Fibroblast of lung (primary cell): Measurements from ENCODE around the gene ATXN7L1. TPM values are rescaled to one million over a fixed set of nuclear protein-coding genes. Genes with fewer than 3 reads are reported as not detected.
A peak's percentile ranks its signal among the peaks of the same experiment; 100 is the strongest.

Experiments used
- DNase-seq, 2 donors: peaks; one replicate each; pipeline versions ENCODE4 v3.0.0 to v3.0.0-alpha.2; 2010; ENCODE audit warnings: low read depth in 2 of 2
- H2AFZ ChIP-seq: 2 replicates; pipeline ENCODE4 v1.5.1; 2012; ENCODE audit warnings: low read length, control low read depth, inconsistent platforms
- H3K27ac ChIP-seq: 2 replicates; pipeline ENCODE4 v1.5.1; 2011; ENCODE audit warnings: low read length, control low read depth; ENCODE audit not compliant: insufficient read depth
- H3K27me3 ChIP-seq: 2 replicates; pipeline ENCODE4 v1.5.1; 2011; ENCODE audit warnings: mild to moderate bottlenecking, low read length; ENCODE audit not compliant: control insufficient read depth, insufficient read depth
- H3K36me3 ChIP-seq: 2 replicates; pipeline ENCODE4 v1.5.1; 2011; ENCODE audit warnings: low read length; ENCODE audit not compliant: control insufficient read depth, insufficient read depth
- H3K4me1 ChIP-seq: 2 replicates; pipeline ENCODE4 v1.5.1; 2011; ENCODE audit warnings: low read length; ENCODE audit not compliant: control insufficient read depth, insufficient read depth; ENCODE audit errors: extremely low read depth
- H3K4me2 ChIP-seq: 2 replicates; pipeline ENCODE4 v1.5.1; 2011; ENCODE audit warnings: low read length, control low read depth; ENCODE audit not compliant: insufficient read depth; ENCODE audit errors: extremely low read depth
- H3K4me3 ChIP-seq, 4 experiments: fragments of 200-600 bp in 1 of 4; sonication (generic) in 1 of 4; replicated peaks in 1 of 4; 2 replicates each; pipeline ENCODE4 v1.5.1; 2011 to 2016; ENCODE audit warnings: low read length in 4 of 4, low read depth in 3 of 4, mild to moderate bottlenecking in 3 of 4, control low read depth in 2 of 4, inconsistent platforms in 1 of 4, mixed read lengths in 1 of 4; ENCODE audit not compliant: insufficient read depth in 1 of 4; ENCODE audit errors: control extremely low read depth in 1 of 4
- H3K79me2 ChIP-seq: 2 replicates; pipeline ENCODE4 v1.5.1; 2012; ENCODE audit warnings: mild to moderate bottlenecking, low read length, inconsistent platforms; ENCODE audit not compliant: control insufficient read depth, insufficient read depth
- H3K9ac ChIP-seq: 2 replicates; pipeline ENCODE4 v1.5.1; 2011; ENCODE audit warnings: mild to moderate bottlenecking, low read length, control low read depth; ENCODE audit not compliant: insufficient read depth
- H3K9me3 ChIP-seq: 2 replicates; pipeline ENCODE4 v1.5.1; 2012; ENCODE audit warnings: low read depth, low read length; ENCODE audit not compliant: control insufficient read depth, insufficient read depth
- H4K20me1 ChIP-seq: 2 replicates; pipeline ENCODE4 v1.5.1; 2011; ENCODE audit warnings: low read length; ENCODE audit not compliant: control insufficient read depth, insufficient read depth; ENCODE audit errors: extremely low read depth
- EZH2 ChIP-seq: IDR thresholded peaks from 2 replicates; pipeline ENCODE4 v1.5.1; 2012; ENCODE audit warnings: low read length, control low read depth, mild to moderate bottlenecking; ENCODE audit errors: missing control alignments
- polyA plus RNA-seq, 2 donors: library from polyadenylated mRNA; depleted of rRNA in 1 of 2; stranded (reverse) in 1 of 2; unstranded in 1 of 2; fragments of >200 nt; gene quantifications; 2 replicates each; pipeline ENCODE4 v1.2.1, GENCODE V29; 2011 to 2012; ENCODE audit warnings: missing spikeins in 1 of 2
- total RNA-seq: library from RNA; depleted of rRNA; stranded (reverse); fragments of >200 nt; gene quantifications from 2 replicates; pipeline ENCODE4 v1.2.1, GENCODE V29; 2014
- TF ChIP-seq, protein P1 (sequence below), 2 donors: IDR thresholded peaks in 1 of 2; conservative IDR thresholded peaks in 1 of 2; 1 replicate in 1 of 2; 2 replicates in 1 of 2; pipeline ENCODE4 v1.5.1; 2011 to 2012; ENCODE audit warnings: low read length in 2 of 2, control low read depth in 1 of 2, inconsistent platforms in 1 of 2, low read depth in 1 of 2, mild to moderate bottlenecking in 1 of 2

The ATXN7L1 gene
- total and polyA plus RNA-seq, 2 donors (not counting 1 experiment from before 2014, with no cell fraction given) = 5.1 to 9.4 TPM

- DNase-seq = peak in 1 of 2 donors; percentile 33
- Histone ChIP-seq H4K20me1 (no peaks in the 10 kb centered on the region), H2AFZ (no peak overlapping the region), H3K36me3 (no peaks in the 10 kb centered on the region), H3K9me3 (no peaks in the 10 kb centered on the region), H3K4me3 (no peak overlapping the region), H3K27me3 (no peaks in the 10 kb centered on the region), H3K79me2 (no peaks in the 10 kb centered on the region), H3K27ac (no peak overlapping the region), H3K4me1 (no peaks in the 10 kb centered on the region), H3K9ac (no peak overlapping the region), H3K4me2 (no peak overlapping the region)
- TF ChIP-seq EZH2 = no peak
- TF ChIP-seq, protein P1, sequence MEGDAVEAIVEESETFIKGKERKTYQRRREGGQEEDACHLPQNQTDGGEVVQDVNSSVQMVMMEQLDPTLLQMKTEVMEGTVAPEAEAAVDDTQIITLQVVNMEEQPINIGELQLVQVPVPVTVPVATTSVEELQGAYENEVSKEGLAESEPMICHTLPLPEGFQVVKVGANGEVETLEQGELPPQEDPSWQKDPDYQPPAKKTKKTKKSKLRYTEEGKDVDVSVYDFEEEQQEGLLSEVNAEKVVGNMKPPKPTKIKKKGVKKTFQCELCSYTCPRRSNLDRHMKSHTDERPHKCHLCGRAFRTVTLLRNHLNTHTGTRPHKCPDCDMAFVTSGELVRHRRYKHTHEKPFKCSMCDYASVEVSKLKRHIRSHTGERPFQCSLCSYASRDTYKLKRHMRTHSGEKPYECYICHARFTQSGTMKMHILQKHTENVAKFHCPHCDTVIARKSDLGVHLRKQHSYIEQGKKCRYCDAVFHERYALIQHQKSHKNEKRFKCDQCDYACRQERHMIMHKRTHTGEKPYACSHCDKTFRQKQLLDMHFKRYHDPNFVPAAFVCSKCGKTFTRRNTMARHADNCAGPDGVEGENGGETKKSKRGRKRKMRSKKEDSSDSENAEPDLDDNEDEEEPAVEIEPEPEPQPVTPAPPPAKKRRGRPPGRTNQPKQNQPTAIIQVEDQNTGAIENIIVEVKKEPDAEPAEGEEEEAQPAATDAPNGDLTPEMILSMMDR (conservative IDR thresholded peaks at IDR 0.05 in 1 of 2, IDR thresholded peaks at IDR 0.05 in 1 of 2; ENCODE audit: low read depth in 1 of 2, low read length in 2 of 2) = peak; percentile 52 to 75
Observed at GRCh38 chr7:105656922-105657521, 219.4 kb downstream of the ATXN7L1 start.

DNA sequence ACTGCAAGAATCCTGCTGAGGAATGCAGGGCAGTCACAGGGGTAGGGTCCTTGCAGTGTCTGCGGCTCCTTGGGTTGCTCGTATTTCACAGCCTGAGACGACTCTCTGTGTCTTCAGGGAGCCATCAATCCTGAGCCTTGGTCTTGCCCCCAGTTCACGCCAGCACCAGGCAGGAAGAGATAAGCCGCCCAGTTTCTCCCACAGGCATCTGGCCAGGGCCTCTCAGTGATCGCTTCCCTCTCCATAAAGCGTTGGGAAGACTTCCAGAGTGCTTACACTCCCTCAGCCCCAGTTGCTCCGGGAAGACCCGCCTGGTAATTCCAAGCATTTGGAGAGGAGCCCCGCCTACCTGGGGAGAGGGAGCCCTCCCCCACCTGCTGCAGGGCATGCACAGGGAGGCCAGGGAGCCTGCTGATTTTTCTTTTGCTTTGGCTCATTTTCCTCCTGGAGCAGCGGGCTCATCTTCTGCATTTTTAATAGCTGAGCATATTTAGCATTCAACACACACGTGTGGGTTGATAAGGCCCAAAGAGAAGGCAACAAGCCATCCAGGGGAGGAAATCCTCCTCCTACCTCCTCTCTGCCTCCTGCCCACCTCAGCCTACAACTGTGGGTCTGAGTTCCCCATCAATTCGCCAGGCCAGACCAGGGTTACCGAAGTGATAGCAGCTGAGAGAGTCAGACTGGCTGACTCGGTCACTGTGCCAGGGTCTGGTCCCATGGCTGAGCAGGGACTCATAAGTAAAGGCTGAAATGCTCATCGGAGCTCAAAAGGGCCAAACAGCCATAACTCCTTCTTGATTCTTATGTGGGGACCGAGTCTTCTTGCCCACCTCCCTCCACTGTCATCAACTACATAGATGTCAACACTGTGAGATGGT, 220.7 kb downstream of the ATXN7L1 start:
- H3K4me1 ChIP-seq = no peaks in the 10 kb centered on the region
- H3K27ac ChIP-seq = no peak overlapping the region
- no peak for TF ChIP-seq EZH2
- TF ChIP-seq, protein P1 (conservative IDR thresholded peaks at IDR 0.05 in 1 of 2, IDR thresholded peaks at IDR 0.05 in 1 of 2; ENCODE audit: low read depth in 1 of 2, low read length in 2 of 2) = no peak
- H3K36me3 ChIP-seq = no peaks in the 10 kb centered on the region
- H3K4me2 ChIP-seq = no peak overlapping the region
- no peaks in the 10 kb centered on the region for H3K27me3 ChIP-seq
- H3K4me3 ChIP-seq = no peak overlapping the region
- H3K9ac ChIP-seq = no peak overlapping the region
- H3K9me3 ChIP-seq = no peaks in the 10 kb centered on the region
- no peaks in the 10 kb centered on the region for H3K79me2 ChIP-seq
- no peak overlapping the region for H2AFZ ChIP-seq
- H4K20me1 ChIP-seq = no peaks in the 10 kb centered on the region
- peak; percentile 34 to 57 for DNase-seq

DNA sequence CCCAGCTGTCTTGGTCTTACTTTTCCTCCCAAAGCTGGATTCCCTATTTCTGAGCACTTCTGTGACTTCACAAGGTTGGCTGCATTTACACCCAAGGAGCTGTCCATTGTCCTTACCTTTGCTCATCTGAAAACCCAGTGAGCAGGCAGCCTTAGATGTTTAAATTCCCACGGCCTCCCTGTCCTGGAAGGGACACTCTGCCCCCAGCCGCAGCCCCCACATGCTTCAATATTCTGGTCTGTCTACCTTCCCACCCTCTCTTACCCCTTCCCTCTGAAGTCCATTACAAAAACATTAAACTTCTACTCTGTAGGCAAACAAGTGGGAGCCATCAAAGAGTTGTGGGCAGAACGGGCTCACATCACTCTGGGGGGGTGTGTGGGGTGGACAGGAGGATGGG, 221.3 kb downstream of the ATXN7L1 start:
- no peaks in the 10 kb centered on the region for H4K20me1 ChIP-seq
- H3K27me3 ChIP-seq = no peaks in the 10 kb centered on the region
- H2AFZ ChIP-seq = no peak overlapping the region
- no peaks in the 10 kb centered on the region for H3K9me3 ChIP-seq
- TF ChIP-seq, protein P1 (conservative IDR thresholded peaks at IDR 0.05 in 1 of 2, IDR thresholded peaks at IDR 0.05 in 1 of 2; ENCODE audit: low read depth in 1 of 2, low read length in 2 of 2) = no peak
- TF ChIP-seq EZH2 = no peak
- H3K27ac ChIP-seq = no peak overlapping the region
- H3K4me2 ChIP-seq = no peak overlapping the region
- no peaks in the 10 kb centered on the region for H3K79me2 ChIP-seq
- peak; percentile 50 to 55 for DNase-seq
- H3K4me1 ChIP-seq = no peaks in the 10 kb centered on the region
- no peak overlapping the region for H3K4me3 ChIP-seq
- no peaks in the 10 kb centered on the region for H3K36me3 ChIP-seq
- no peak overlapping the region for H3K9ac ChIP-seq
